Osteoblast (primary cell): Measurements from ENCODE around the gene LMAN2L. TPM values are rescaled to one million over a fixed set of nuclear protein-coding genes. Genes with fewer than 3 reads are reported as not detected.
A peak's percentile ranks its signal among the peaks of the same experiment; 100 is the strongest.

Experiments used
- DNase-seq: peaks from one replicate; pipeline ENCODE4 v3.0.0; 2011; ENCODE audit warnings: low spot score, mixed read lengths; ENCODE audit not compliant: insufficient read length; ENCODE audit errors: missing footprints
- H2AFZ ChIP-seq: 2 replicates; pipeline ENCODE4 v1.6.0; 2011; ENCODE audit warnings: mild to moderate bottlenecking, low read length
- H3K27ac ChIP-seq: 2 replicates; pipeline ENCODE4 v1.5.1; 2011; ENCODE audit warnings: mild to moderate bottlenecking, low read depth, low read length, moderate library complexity
- H3K27me3 ChIP-seq: 2 replicates; pipeline ENCODE4 v1.6.0; 2012; ENCODE audit warnings: mild to moderate bottlenecking, control low read depth, inconsistent platforms, low read length, moderate library complexity; ENCODE audit not compliant: insufficient read depth
- H3K36me3 ChIP-seq: 2 replicates; pipeline ENCODE4 v1.5.1; 2011; ENCODE audit warnings: mild to moderate bottlenecking, low read length, control low read depth, moderate library complexity; ENCODE audit not compliant: insufficient read depth
- H3K4me1 ChIP-seq: 2 replicates; pipeline ENCODE4 v1.5.1; 2011; ENCODE audit warnings: mild to moderate bottlenecking, low read length, control low read depth, moderate library complexity; ENCODE audit not compliant: insufficient read depth
- H3K4me2 ChIP-seq: 2 replicates; pipeline ENCODE4 v1.6.0; 2011; ENCODE audit warnings: mild to moderate bottlenecking, low read length; ENCODE audit not compliant: insufficient read depth
- H3K4me3 ChIP-seq: fragments of 200-600 bp; sonication (generic); 3 replicates; pipeline ENCODE4 v1.5.1; 2012; ENCODE audit warnings: mild to moderate bottlenecking, low read length, inconsistent platforms; ENCODE audit not compliant: insufficient read depth
- H3K79me2 ChIP-seq: 2 replicates; pipeline ENCODE4 v1.6.0; 2012; ENCODE audit warnings: mild to moderate bottlenecking, low read length, control low read depth, inconsistent platforms; ENCODE audit not compliant: insufficient read depth
- H3K9me3 ChIP-seq: 2 replicates; pipeline ENCODE4 v1.5.1; 2011; ENCODE audit warnings: low read depth, low read length, control low read depth
- H4K20me1 ChIP-seq: 2 replicates; pipeline ENCODE4 v1.6.0; 2012; ENCODE audit warnings: mild to moderate bottlenecking, low read length, control low read depth; ENCODE audit not compliant: insufficient read depth
- CTCF ChIP-seq: IDR thresholded peaks from 2 replicates; pipeline ENCODE4 v1.5.1; 2011; ENCODE audit warnings: mild to moderate bottlenecking, low read depth, low read length, moderate library complexity; ENCODE audit errors: extremely low read depth
- total RNA-seq: library from RNA; depleted of rRNA; stranded (reverse); fragments of >200 nt; gene quantifications from 2 replicates; pipeline ENCODE4 v1.2.3, GENCODE V29; 2012

The LMAN2L gene
- total RNA-seq: 16.5 and 26.4 TPM in 2 replicates

- peaks cover 16% of the 10 kb centered on the region for H3K4me1 ChIP-seq
- peak; percentile 98 for DNase-seq
- H2AFZ ChIP-seq: peak within 1 kb of the TSS; percentile 98
- H3K36me3 ChIP-seq: peaks cover 11% of the 10 kb centered on the region
- peak within 1 kb of the TSS; percentile 97 for H3K4me3 ChIP-seq
- peak within 1 kb of the TSS; percentile 98 for H3K4me2 ChIP-seq
- peaks cover 30% of the 10 kb centered on the region for H3K79me2 ChIP-seq
- no peaks in the 10 kb centered on the region for H3K27me3 ChIP-seq
- H3K27ac ChIP-seq: peak within 1 kb of the TSS; percentile 77
- no peaks in the 10 kb centered on the region for H3K9me3 ChIP-seq
- no peak for TF ChIP-seq CTCF
- peaks cover 2% of the 10 kb centered on the region for H4K20me1 ChIP-seq
Measured at GRCh38 chr2:96739633-96740428, at the start of gene LMAN2L. Gene LMAN2L (minus strand): TSS chr2:96740064. CDS start chr2:96740040, 24 bp downstream.

GRCh38 chr2:96789245-96789617 lies 49.4 kb upstream of the LMAN2L start:
- Histone ChIP-seq H3K9me3 (no peaks in the 10 kb centered on the region), H3K27ac (no peak overlapping the region), H4K20me1 (peaks cover 11% of the 10 kb centered on the region), H3K4me1 (peaks cover 26% of the 10 kb centered on the region), H3K27me3 (no peaks in the 10 kb centered on the region), H3K4me2 (no peak overlapping the region), H3K79me2 (no peaks in the 10 kb centered on the region), H3K36me3 (no peaks in the 10 kb centered on the region), H2AFZ (no peak overlapping the region), H3K4me3 (no peak overlapping the region)
- no peak for DNase-seq
- no peak for TF ChIP-seq CTCF

DNA sequence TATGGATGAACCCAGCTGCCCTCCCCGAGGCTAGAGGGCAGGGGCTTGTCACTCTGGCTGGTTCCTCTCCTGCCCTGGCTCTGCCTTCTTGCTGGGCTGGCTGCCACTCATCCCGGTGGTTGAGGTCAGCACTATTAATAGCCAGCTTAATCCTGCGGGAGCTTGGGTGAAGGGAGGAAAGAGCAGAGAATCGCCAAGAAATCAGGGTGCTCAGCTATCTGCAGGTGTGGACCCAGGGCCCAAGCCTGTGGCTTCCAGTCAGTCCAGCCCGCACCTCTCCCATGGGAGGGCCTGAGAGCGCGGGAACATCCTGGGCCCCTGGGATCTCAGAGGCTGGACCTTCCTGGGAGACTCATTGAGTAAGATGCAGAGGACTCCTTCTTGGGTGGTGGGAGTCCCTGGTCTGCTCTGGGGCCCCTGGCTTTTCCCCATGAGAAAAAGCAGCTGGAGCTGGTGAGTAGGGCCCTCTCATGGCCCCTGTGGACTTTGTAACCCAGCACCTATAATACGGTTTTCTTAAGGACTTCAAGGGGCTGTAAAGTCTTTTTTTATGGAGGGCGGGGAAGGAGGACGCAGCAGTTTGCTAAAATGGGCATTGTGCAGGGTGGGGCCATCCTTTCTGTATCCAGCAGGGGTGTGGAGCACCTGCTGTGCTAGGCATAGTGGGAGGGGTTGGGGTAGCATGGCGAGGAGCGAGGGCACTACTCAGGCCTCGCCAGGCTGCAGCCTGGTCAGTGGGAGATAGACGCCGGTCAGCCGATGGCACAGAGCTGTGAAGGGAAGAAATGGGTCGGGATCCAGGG lies 48.8 kb upstream of the LMAN2L start:
- Histone ChIP-seq H3K27ac (no peak overlapping the region), H4K20me1 (peaks cover 11% of the 10 kb centered on the region), H2AFZ (no peak overlapping the region), H3K9me3 (no peaks in the 10 kb centered on the region), H3K4me1 (peaks cover 26% of the 10 kb centered on the region), H3K27me3 (no peaks in the 10 kb centered on the region), H3K79me2 (no peaks in the 10 kb centered on the region), H3K36me3 (no peaks in the 10 kb centered on the region), H3K4me3 (no peak overlapping the region), H3K4me2 (peak overlapping the region; percentile 3)
- no peak for DNase-seq
- TF ChIP-seq CTCF: no peak

DNA sequence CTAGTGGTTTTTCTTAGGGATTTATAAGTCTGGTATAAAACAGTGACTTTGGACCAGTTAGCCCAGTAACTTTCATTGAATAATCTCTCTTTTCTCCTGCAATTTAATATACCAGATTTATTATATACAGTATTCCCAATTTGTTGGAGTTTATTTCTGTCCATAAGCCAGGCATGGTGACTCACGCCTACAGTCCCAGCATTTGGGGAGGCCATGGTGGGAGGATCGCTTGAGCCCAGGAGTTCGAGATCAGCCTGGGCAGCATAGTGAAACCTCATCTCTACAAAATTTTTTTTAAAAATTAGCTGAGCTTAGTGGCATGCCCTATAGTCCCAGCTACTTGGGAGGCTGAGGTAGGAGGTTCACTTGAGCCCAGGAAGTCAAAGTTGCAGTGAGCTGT lies 47.5 kb upstream of the LMAN2L start:
- no peak for DNase-seq
- Histone ChIP-seq H3K4me3 (no peak overlapping the region), H3K27ac (no peak overlapping the region), H4K20me1 (peaks cover 11% of the 10 kb centered on the region), H3K9me3 (no peaks in the 10 kb centered on the region), H2AFZ (no peak overlapping the region), H3K79me2 (no peaks in the 10 kb centered on the region), H3K27me3 (no peaks in the 10 kb centered on the region), H3K4me1 (peaks cover 26% of the 10 kb centered on the region), H3K4me2 (no peak overlapping the region), H3K36me3 (no peaks in the 10 kb centered on the region)
- no peak for TF ChIP-seq CTCF
